Testis (tissue), 3 donors: ENCODE data around the gene DNM3. TPM values are rescaled to one million over a fixed set of nuclear protein-coding genes. Genes with fewer than 3 reads are reported as not detected.

Experiments
- DNase-seq: peaks from one replicate; pipeline ENCODE4 v3.0.0-alpha.2; 2019
- H3K27ac ChIP-seq, 2 donors: fragments of 200-600 bp; sonication (generic); one replicate each; pipeline ENCODE4 v1.5.1; 2019
- H3K27me3 ChIP-seq: fragments of 200-600 bp; sonication (generic); one replicate; pipeline ENCODE4 v1.5.1; 2019
- H3K36me3 ChIP-seq: fragments of 200-600 bp; sonication (generic); one replicate; pipeline ENCODE4 v1.5.1; 2017; ENCODE audit warnings: low read depth; ENCODE audit errors: missing control alignments
- H3K4me1 ChIP-seq: fragments of 200-600 bp; sonication (generic); one replicate; pipeline ENCODE4 v1.5.1; 2019
- H3K4me3 ChIP-seq, 2 donors: fragments of 200-600 bp; sonication (generic); one replicate each; pipeline ENCODE4 v1.5.1; 2017 to 2019
- H3K9me3 ChIP-seq: fragments of 200-600 bp; sonication (generic); one replicate; pipeline ENCODE4 v1.5.1; 2017
- CTCF ChIP-seq, 3 experiments: fragments of 450-650 bp in 2 of 3; fragments of 200-600 bp in 1 of 3; sonication (generic) in 1 of 3; IDR thresholded peaks; one replicate each; pipeline ENCODE4 v1.5.1; 2016 to 2019; ENCODE audit warnings: antibody characterized with exemption in 3 of 3, mild to moderate bottlenecking in 2 of 3, moderate library complexity in 1 of 3
- POLR2A ChIP-seq: fragments of 450-650 bp; IDR thresholded peaks from one replicate; pipeline ENCODE4 v1.6.1; 2017; ENCODE audit warnings: antibody characterized with exemption, mild to moderate bottlenecking, moderate library complexity
- WGBS, 2 donors: methylation state at CpG; one replicate each; pipeline ENCODE4 v1.1.5; 2018; 5-methylcytosine and 5-hydroxymethylcytosine counted together
- intact Hi-C: fragments of 100-400 bp; cut with DNase I; formaldehyde crosslinking; loops from one replicate; pipeline ENCODE4 v1.15.1; 2023; ENCODE audit warnings: low total_unique reads
- polyA plus RNA-seq: library from polyadenylated mRNA; stranded (reverse); fragments of 350-450 nt; fragmentation: Illumina TruSeq; extraction: RNeasy Lipid Tissue Mini Kit (QIAGEN cat#74804); gene quantifications from one replicate; pipeline ENCODE4 v1.2.3, GENCODE V29; 2014; ENCODE audit warnings: low read depth, low replicate concordance; ENCODE audit not compliant: insufficient read depth
- total RNA-seq, 2 donors: library from RNA; depleted of rRNA; stranded (reverse); fragments of >200 nt; gene quantifications; one replicate each; pipeline ENCODE4 v1.2.3, GENCODE V29; 2016

Gene DNM3
- total and polyA plus RNA-seq, 3 donors from 2014 or later: 4.9 to 10.2 (median 8.4) TPM

- no peaks in the 10 kb centered on the region for H3K27me3 ChIP-seq
- WGBS, 2 donors: 70 to 72% methylated on average over 2 of the region's 2 CpGs
- intact Hi-C loops: no loop called here
- peak; percentile 30 for DNase-seq
- no peaks in the 10 kb centered on the region for H3K4me1 ChIP-seq
- H3K9me3 ChIP-seq: no peaks in the 10 kb centered on the region
- no peak overlapping the region for H3K4me3 ChIP-seq
- peak in 2 of 3 experiments; percentile 13 to 26 for TF ChIP-seq CTCF (IDR thresholded peaks at IDR 0.05)
- no peak for TF ChIP-seq POLR2A
- H3K27ac ChIP-seq: no peak overlapping the region
- no peaks in the 10 kb centered on the region for H3K36me3 ChIP-seq
Observed at GRCh38 chr1:171985639-171986038, 144.3 kb downstream of the DNM3 start.

GRCh38 chr1:171988243-171988885 is 147.1 kb downstream of the DNM3 start:
- H3K4me1 ChIP-seq: no peaks in the 10 kb centered on the region
- no peak overlapping the region for H3K4me3 ChIP-seq
- no peak for DNase-seq
- H3K36me3 ChIP-seq: no peaks in the 10 kb centered on the region
- TF ChIP-seq POLR2A (no peak), CTCF (IDR thresholded peaks at IDR 0.05) (no peak)
- no peak overlapping the region for H3K27ac ChIP-seq
- no peaks in the 10 kb centered on the region for H3K27me3 ChIP-seq
- 79 to 81% methylated on average over 1 of the region's 1 CpG for WGBS, 2 donors
- no peaks in the 10 kb centered on the region for H3K9me3 ChIP-seq
- intact Hi-C loops: no loop called here

- intact Hi-C loops: no loop called here
- H3K27me3 ChIP-seq: no peaks in the 10 kb centered on the region
- no peaks in the 10 kb centered on the region for H3K36me3 ChIP-seq
- no peak for DNase-seq
- no peaks in the 10 kb centered on the region for H3K9me3 ChIP-seq
- no peak for TF ChIP-seq CTCF (IDR thresholded peaks at IDR 0.05)
- H3K4me3 ChIP-seq: no peak overlapping the region
- no peak overlapping the region for H3K27ac ChIP-seq
- no peaks in the 10 kb centered on the region for H3K4me1 ChIP-seq
Observed at GRCh38 chr1:171990371-171990770, 149.1 kb downstream of the DNM3 start.

GRCh38 chr1:171994293-171994692 is 153.0 kb downstream of the DNM3 start:
- DNase-seq: no peak
- Histone ChIP-seq H3K27ac (no peak overlapping the region), H3K27me3 (no peaks in the 10 kb centered on the region), H3K4me3 (no peak overlapping the region), H3K36me3 (no peaks in the 10 kb centered on the region), H3K4me1 (no peaks in the 10 kb centered on the region), H3K9me3 (no peaks in the 10 kb centered on the region)
- WGBS, 2 donors: 80 to 98% methylated on average over 2 of the region's 2 CpGs
- intact Hi-C loops: no loop called here
- TF ChIP-seq CTCF (IDR thresholded peaks at IDR 0.05): no peak
- no peak for TF ChIP-seq POLR2A

GRCh38 chr1:171995573-171995972 is 154.3 kb downstream of the DNM3 start:
- no peak for DNase-seq
- intact Hi-C loops: no loop called here
- TF ChIP-seq POLR2A (no peak), CTCF (IDR thresholded peaks at IDR 0.05) (no peak)
- Histone ChIP-seq H3K4me3 (no peak overlapping the region), H3K36me3 (no peaks in the 10 kb centered on the region), H3K9me3 (no peaks in the 10 kb centered on the region), H3K4me1 (no peaks in the 10 kb centered on the region), H3K27ac (no peak overlapping the region), H3K27me3 (no peaks in the 10 kb centered on the region)
- WGBS, 2 donors: 92% methylated on average over 3 of the region's 3 CpGs
